Measurements from ENCODE around the gene PHACTR4.

Gene PHACTR4

GRCh38 chr1:28494737-28495136 is 125.2 kb downstream of the PHACTR4 start:
- CTCF ChIA-PET, result interaction anchor here (0.5 kb wide), 1 partner anchor 545 kb away, joined by 4 read pairs; no protein-coding TSS in a partner anchor
- Histone ChIP-seq H3K4me1 (ENCODE audit: control insufficient read depth, insufficient read depth, low read length) (no peaks in the 10 kb centered on the region), H3K9me3 (ENCODE audit: control insufficient read depth, insufficient read depth, low read depth, low read length) (no peaks in the 10 kb centered on the region), H3K36me3 (ENCODE audit: control insufficient read depth in 2 of 2, insufficient read depth in 1 of 2, low read length in 2 of 2) (peaks cover 36 to 74% of the 10 kb centered on the region in 2 experiments), H3K27ac (ENCODE audit: extremely low read depth, low read depth, low read length) (no peak overlapping the region), H3K4me3 (ENCODE audit: low read depth, low read length) (no peak overlapping the region)
- POLR2A ChIA-PET, result no interaction called here
- no peak for TF ChIP-seq ZNF362 (tag by site-specific recombination; IDR thresholded peaks at IDR 0.05)
- TF ChIP-seq ZNF654 (tag by site-specific recombination; IDR thresholded peaks at IDR 0.05; ENCODE audit: low read depth), result no peak
- TF ChIP-seq ELK4 (IDR thresholded peaks at IDR 0.05; ENCODE audit: borderline replicate concordance, low read depth, low read length), result no peak
- no peak for TF ChIP-seq ZNF610 (tag by site-specific recombination; IDR thresholded peaks at IDR 0.05; ENCODE audit: borderline replicate concordance)
- no peak for TF ChIP-seq ZNF544 (tag by site-specific recombination; IDR thresholded peaks at IDR 0.05)
- TF ChIP-seq ZNF600 (tag by site-specific recombination; IDR thresholded peaks at IDR 0.05), result 0 out of 2 replicates have a peak, but pooled peaks have one; percentile 25

DNA sequence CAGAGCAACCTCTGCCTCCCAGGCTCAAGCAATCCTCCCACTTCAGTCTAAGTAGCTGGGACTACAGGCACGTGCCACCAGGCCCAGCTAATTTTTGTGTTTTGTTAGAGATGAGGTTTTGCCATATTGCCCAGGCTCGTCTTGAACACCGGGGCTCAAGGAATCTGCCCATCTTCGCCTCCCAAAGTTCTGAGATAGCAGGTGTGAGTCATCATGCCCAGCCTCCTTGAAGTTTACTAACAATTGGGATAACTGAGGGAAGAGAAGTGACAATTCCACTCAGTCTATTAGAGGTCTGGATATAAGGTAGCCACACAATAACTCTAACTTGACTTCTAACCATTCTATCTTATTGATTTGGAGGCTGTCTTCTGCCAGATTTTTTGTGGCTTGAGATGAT is 130.0 kb downstream of the PHACTR4 start:
- no peak overlapping the region for H3K4me3 ChIP-seq (ENCODE audit: low read depth, low read length)
- TF ChIP-seq ZNF600 (tag by site-specific recombination; IDR thresholded peaks at IDR 0.05) (0 out of 2 replicates have a peak, but pooled peaks have one; percentile 10), ZNF658 (tag by site-specific recombination; IDR thresholded peaks at IDR 0.05) (no peak)
- ChIA-PET CTCF (interaction anchor here (0.6 to 1.2 kb wide), 2 partner anchors 88 to 707 kb away, joined by 3 to 5 read pairs; no protein-coding TSS in a partner anchor), POLR2A (no interaction called here)
- H3K36me3 ChIP-seq (ENCODE audit: control insufficient read depth in 2 of 2, insufficient read depth in 1 of 2, low read length in 2 of 2), result peaks cover 11 to 33% of the 10 kb centered on the region in 2 experiments
- H3K9me3 ChIP-seq (ENCODE audit: control insufficient read depth, insufficient read depth, low read depth, low read length), result no peaks in the 10 kb centered on the region
- H3K4me1 ChIP-seq (ENCODE audit: control insufficient read depth, insufficient read depth, low read length), result no peaks in the 10 kb centered on the region
- H3K27ac ChIP-seq (ENCODE audit: extremely low read depth, low read depth, low read length), result no peak overlapping the region

GRCh38 chr1:28501925-28502324 is 132.4 kb downstream of the PHACTR4 start:
- TF ChIP-seq WT1 (tag by site-specific recombination; IDR thresholded peaks at IDR 0.05), result no peak
- TF ChIP-seq ZNF600 (tag by site-specific recombination; IDR thresholded peaks at IDR 0.05), result no peak
- no peak for TF ChIP-seq ZNF140 (tag by site-specific recombination; IDR thresholded peaks at IDR 0.05)
- no peak for TF ChIP-seq ZNF777 (tag by site-specific recombination; IDR thresholded peaks at IDR 0.05; ENCODE audit: borderline replicate concordance)
- no peak for TF ChIP-seq ZNF704 (tag by site-specific recombination; IDR thresholded peaks at IDR 0.05)
- no peak for TF ChIP-seq ZNF133 (tag by site-specific recombination; IDR thresholded peaks at IDR 0.05)
- no peak for TF ChIP-seq ZBTB48 (tag by site-specific recombination; IDR thresholded peaks at IDR 0.05)
- TF ChIP-seq ZNF2 (tag by site-specific recombination; IDR thresholded peaks at IDR 0.05), result no peak
- no peak for TF ChIP-seq ZNF677 (tag by site-specific recombination; IDR thresholded peaks at IDR 0.05)
- no peak for TF ChIP-seq MZF1 (tag by site-specific recombination; IDR thresholded peaks at IDR 0.05; ENCODE audit: borderline replicate concordance)
- TF ChIP-seq ZNF362 (tag by site-specific recombination; IDR thresholded peaks at IDR 0.05), result no peak
- TF ChIP-seq ZNF585B (tag by site-specific recombination; IDR thresholded peaks at IDR 0.05), result no peak
- TF ChIP-seq ZNF221 (tag by site-specific recombination; IDR thresholded peaks at IDR 0.05; ENCODE audit: borderline replicate concordance), result no peak
- TF ChIP-seq, protein P1, sequence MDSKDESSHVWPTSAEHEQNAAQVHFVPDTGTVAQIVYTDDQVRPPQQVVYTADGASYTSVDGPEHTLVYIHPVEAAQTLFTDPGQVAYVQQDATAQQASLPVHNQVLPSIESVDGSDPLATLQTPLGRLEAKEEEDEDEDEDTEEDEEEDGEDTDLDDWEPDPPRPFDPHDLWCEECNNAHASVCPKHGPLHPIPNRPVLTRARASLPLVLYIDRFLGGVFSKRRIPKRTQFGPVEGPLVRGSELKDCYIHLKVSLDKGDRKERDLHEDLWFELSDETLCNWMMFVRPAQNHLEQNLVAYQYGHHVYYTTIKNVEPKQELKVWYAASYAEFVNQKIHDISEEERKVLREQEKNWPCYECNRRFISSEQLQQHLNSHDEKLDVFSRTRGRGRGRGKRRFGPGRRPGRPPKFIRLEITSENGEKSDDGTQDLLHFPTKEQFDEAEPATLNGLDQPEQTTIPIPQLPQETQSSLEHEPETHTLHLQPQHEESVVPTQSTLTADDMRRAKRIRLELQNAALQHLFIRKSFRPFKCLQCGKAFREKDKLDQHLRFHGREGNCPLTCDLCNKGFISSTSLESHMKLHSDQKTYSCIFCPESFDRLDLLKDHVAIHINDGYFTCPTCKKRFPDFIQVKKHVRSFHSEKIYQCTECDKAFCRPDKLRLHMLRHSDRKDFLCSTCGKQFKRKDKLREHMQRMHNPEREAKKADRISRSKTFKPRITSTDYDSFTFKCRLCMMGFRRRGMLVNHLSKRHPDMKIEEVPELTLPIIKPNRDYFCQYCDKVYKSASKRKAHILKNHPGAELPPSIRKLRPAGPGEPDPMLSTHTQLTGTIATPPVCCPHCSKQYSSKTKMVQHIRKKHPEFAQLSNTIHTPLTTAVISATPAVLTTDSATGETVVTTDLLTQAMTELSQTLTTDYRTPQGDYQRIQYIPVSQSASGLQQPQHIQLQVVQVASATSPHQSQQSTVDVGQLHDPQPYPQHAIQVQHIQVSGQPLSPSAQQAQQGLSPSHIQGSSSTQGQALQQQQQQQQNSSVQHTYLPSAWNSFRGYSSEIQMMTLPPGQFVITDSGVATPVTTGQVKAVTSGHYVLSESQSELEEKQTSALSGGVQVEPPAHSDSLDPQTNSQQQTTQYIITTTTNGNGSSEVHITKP (tag by site-specific recombination; IDR thresholded peaks at IDR 0.05), result no peak
- no peak for TF ChIP-seq MEIS1 (CRISPR knock-in tag; IDR thresholded peaks at IDR 0.05; ENCODE audit: borderline replicate concordance)
- no peak for TF ChIP-seq ZNF132 (tag by site-specific recombination; IDR thresholded peaks at IDR 0.05; ENCODE audit: borderline replicate concordance)
- Histone ChIP-seq H3K9me3 (ENCODE audit: control insufficient read depth, insufficient read depth, low read depth, low read length) (no peaks in the 10 kb centered on the region), H3K4me3 (ENCODE audit: low read depth, low read length) (no peak overlapping the region), H3K4me1 (ENCODE audit: control insufficient read depth, insufficient read depth, low read length) (no peaks in the 10 kb centered on the region), H3K36me3 (ENCODE audit: control insufficient read depth in 2 of 2, insufficient read depth in 1 of 2, low read length in 2 of 2) (peaks cover 0 to 20% of the 10 kb centered on the region in 2 experiments; a peak in 2 of 3 replicates), H3K27ac (ENCODE audit: extremely low read depth, low read depth, low read length) (no peak overlapping the region)
- CTCF ChIA-PET, result no interaction called here
- POLR2A ChIA-PET, result no interaction called here

Data from HEK293 (cell line).